ENCODE results near the gene EIF5B. TPM values are rescaled to one million over a fixed set of nuclear protein-coding genes. Genes with fewer than 3 reads are reported as not detected.
"Not testable (repeated sequence)": the region's sequence is repeated elsewhere in the genome, so short reads cannot be mapped to it uniquely, and the experiment has no call there.

Gene EIF5B
- total RNA-seq, 2 experiments from 2014 or later, result 27.8 to 33.2 TPM

GRCh38 chr2:99299580-99299979 is 37.6 kb upstream of the EIF5B start:
- no peak for DNase-seq
- H3K36me3 ChIP-seq (ENCODE audit: insufficient read depth, low read length), result peaks cover 7% of the 10 kb centered on the region
- POLR2A ChIA-PET, result no interaction called here
- Mint-ChIP-seq H3K27me3 (no peaks in the 10 kb centered on the region), H3K36me3 (ENCODE audit: low read depth) (peaks cover 54% of the 10 kb centered on the region), H3K9me3 (no peaks in the 10 kb centered on the region), H3K4me3 (no peak overlapping the region), H3K4me1 (ENCODE audit: low read depth) (no peaks in the 10 kb centered on the region), H3K27ac (no peak overlapping the region)
- TF ChIP-seq CTCF (IDR thresholded peaks at IDR 0.05), result no peak
- intact Hi-C loops (cut with DNase I, micrococcal nuclease), result no loop called here
- no peak overlapping the region for H3K4me3 ChIP-seq (ENCODE audit: low read length)
- ATAC-seq (ENCODE audit: poor library complexity), result no peak
- no peaks in the 10 kb centered on the region for H3K27me3 ChIP-seq (ENCODE audit: control insufficient read depth in 1 of 2, insufficient read depth in 2 of 2, low read length in 2 of 2)
- no peak overlapping the region for H3K27ac ChIP-seq (ENCODE audit: low read depth in 1 of 2, low read length in 2 of 2)
- no peaks in the 10 kb centered on the region for H3K4me1 ChIP-seq (ENCODE audit: insufficient read depth, low read length)
- CTCF ChIA-PET, result no interaction called here
- H3K9me3 ChIP-seq (ENCODE audit: control insufficient read depth in 1 of 2, insufficient read depth in 1 of 2, low read length in 2 of 2), result peaks cover 0 to 5% of the 10 kb centered on the region in 2 experiments

GRCh38 chr2:99301097-99301496 is 36.1 kb upstream of the EIF5B start, which contains the start of gene LYG1:
LYG1 (minus strand) TSS chr2:99301197; CDS start chr2:99295670, 5,527 bp downstream.
- H3K27ac Mint-ChIP-seq; H3K4me3 ChIP-seq (ENCODE audit: low read length); H3K9me3 Mint-ChIP-seq; intact Hi-C loops (cut with DNase I, micrococcal nuclease); H3K9me3 ChIP-seq (ENCODE audit: control insufficient read depth in 1 of 2, insufficient read depth in 1 of 2, low read length in 2 of 2); H3K36me3 ChIP-seq (ENCODE audit: insufficient read depth, low read length); H3K27me3 ChIP-seq (ENCODE audit: control insufficient read depth in 1 of 2, insufficient read depth in 2 of 2, low read length in 2 of 2); H3K27me3 Mint-ChIP-seq; DNase-seq; H3K27ac ChIP-seq (ENCODE audit: low read depth in 1 of 2, low read length in 2 of 2); H3K4me3 Mint-ChIP-seq; H3K4me1 Mint-ChIP-seq (ENCODE audit: low read depth); POLR2A ChIA-PET; CTCF ChIA-PET; H3K4me1 ChIP-seq (ENCODE audit: insufficient read depth, low read length); ATAC-seq (ENCODE audit: poor library complexity): not testable (repeated sequence)
- peaks cover 56% of the 10 kb centered on the region for H3K36me3 Mint-ChIP-seq (ENCODE audit: low read depth)

- peaks cover 0 to 6% of the 10 kb centered on the region in 2 experiments for H3K9me3 ChIP-seq (ENCODE audit: control insufficient read depth in 1 of 2, insufficient read depth in 1 of 2, low read length in 2 of 2)
- ChIA-PET POLR2A (no interaction called here), CTCF (no interaction called here)
- DNase-seq (no peak), ATAC-seq (ENCODE audit: poor library complexity) (no peak)
- no peak overlapping the region for H3K4me3 ChIP-seq (ENCODE audit: low read length)
- no peak overlapping the region for H3K27ac ChIP-seq (ENCODE audit: low read depth in 1 of 2, low read length in 2 of 2)
- peaks cover 57% of the 10 kb centered on the region for H3K36me3 Mint-ChIP-seq (ENCODE audit: low read depth)
- no peak overlapping the region for H3K27ac Mint-ChIP-seq
- H3K4me1 ChIP-seq (ENCODE audit: insufficient read depth, low read length), result no peaks in the 10 kb centered on the region
- no peak overlapping the region for H3K4me3 Mint-ChIP-seq
- H3K27me3 Mint-ChIP-seq, result no peaks in the 10 kb centered on the region
- peaks cover 3% of the 10 kb centered on the region for H3K9me3 Mint-ChIP-seq
- peaks cover 53% of the 10 kb centered on the region for H3K36me3 ChIP-seq (ENCODE audit: insufficient read depth, low read length)
- intact Hi-C loops (cut with DNase I, micrococcal nuclease), result no loop called here
- H3K4me1 Mint-ChIP-seq (ENCODE audit: low read depth), result no peaks in the 10 kb centered on the region
- no peak for TF ChIP-seq CTCF (IDR thresholded peaks at IDR 0.05)
- no peaks in the 10 kb centered on the region for H3K27me3 ChIP-seq (ENCODE audit: control insufficient read depth in 1 of 2, insufficient read depth in 2 of 2, low read length in 2 of 2)
Measured at GRCh38 chr2:99317161-99317872, 19.9 kb upstream of the EIF5B start.

GRCh38 chr2:99317873-99318200 is 19.4 kb upstream of the EIF5B start:
- H3K27ac ChIP-seq (ENCODE audit: low read depth in 1 of 2, low read length in 2 of 2), result not testable (repeated sequence)

More at GRCh38 chr2:99317873-99318200, 19.4 kb upstream of the EIF5B start:
- H3K9me3 ChIP-seq (ENCODE audit: control insufficient read depth in 1 of 2, insufficient read depth in 1 of 2, low read length in 2 of 2); H3K27me3 Mint-ChIP-seq; H3K4me3 ChIP-seq (ENCODE audit: low read length); DNase-seq; H3K4me1 Mint-ChIP-seq (ENCODE audit: low read depth); H3K9me3 Mint-ChIP-seq; H3K4me3 Mint-ChIP-seq; CTCF ChIA-PET; H3K27ac Mint-ChIP-seq; H3K27me3 ChIP-seq (ENCODE audit: control insufficient read depth in 1 of 2, insufficient read depth in 2 of 2, low read length in 2 of 2); POLR2A ChIA-PET; H3K4me1 ChIP-seq (ENCODE audit: insufficient read depth, low read length); ATAC-seq (ENCODE audit: poor library complexity); intact Hi-C loops (cut with DNase I, micrococcal nuclease): not testable (repeated sequence)
- H3K36me3 Mint-ChIP-seq (ENCODE audit: low read depth), result peaks cover 59% of the 10 kb centered on the region
- H3K36me3 ChIP-seq (ENCODE audit: insufficient read depth, low read length), result peaks cover 57% of the 10 kb centered on the region
